Uterus (tissue), 4 donors: ENCODE measurements around the gene OR1I1. TPM values are rescaled to one million over a fixed set of nuclear protein-coding genes. Genes with fewer than 3 reads are reported as not detected.

Source experiments
- DNase-seq, 2 donors: peaks; one replicate each; pipeline ENCODE4 v3.0.0-alpha.2; 2019 to 2020
- H3K27ac ChIP-seq, 2 donors: fragments of 200-600 bp; sonication (generic); 1 replicate in 1 of 2; 2 replicates in 1 of 2; pipeline ENCODE4 v1.5.1; 2016 to 2018
- H3K27me3 ChIP-seq, 2 donors: fragments of 200-600 bp; sonication (generic); one replicate each; pipeline ENCODE4 v1.5.1; 2018 to 2019; ENCODE audit warnings: control low read depth in 1 of 2
- H3K36me3 ChIP-seq, 2 donors: fragments of 200-600 bp; sonication (generic); one replicate each; pipeline ENCODE4 v1.5.1; 2019; ENCODE audit warnings: control low read depth in 1 of 2
- H3K4me1 ChIP-seq, 2 donors: fragments of 200-600 bp; sonication (generic); one replicate each; pipeline ENCODE4 v1.5.1; 2018 to 2019; ENCODE audit warnings: control low read depth in 1 of 2
- H3K4me3 ChIP-seq, 2 donors: fragments of 200-600 bp; sonication (generic); 1 replicate in 1 of 2; 2 replicates in 1 of 2; pipeline ENCODE4 v1.5.1; 2018 to 2019; ENCODE audit warnings: mild to moderate bottlenecking in 1 of 2
- H3K9me3 ChIP-seq, 2 donors: fragments of 200-600 bp; sonication (generic); one replicate each; pipeline ENCODE4 v1.5.1; 2019; ENCODE audit warnings: control low read depth in 1 of 2
- POLR2A ChIP-seq, 2 donors: fragments of 450-650 bp; IDR thresholded peaks; one replicate each; pipeline ENCODE4 v1.6.1; 2016; ENCODE audit warnings: antibody characterized with exemption in 2 of 2, mild to moderate bottlenecking in 1 of 2, moderate library complexity in 1 of 2
- intact Hi-C: fragments of 100-400 bp; cut with DNase I; formaldehyde crosslinking; loops from one replicate; pipeline ENCODE4 v1.15.1; 2023; ENCODE audit warnings: low total_unique reads
- total RNA-seq, 4 donors: library from RNA; depleted of rRNA in 3 of 4; stranded (reverse); fragments of >200 nt in 3 of 4; gene quantifications; one replicate each; pipeline versions ENCODE4 v1.1.0 to v1.2.4, GENCODE V29; 2014 to 2023
- TF ChIP-seq, protein P1 (sequence below), 4 experiments: fragments of 200-600 bp in 2 of 4; fragments of 450-650 bp in 2 of 4; sonication (generic) in 2 of 4; IDR thresholded peaks; one replicate each; pipeline ENCODE4 v1.5.1; 2016 to 2019; ENCODE audit warnings: antibody characterized with exemption in 4 of 4, mild to moderate bottlenecking in 2 of 4, moderate library complexity in 1 of 4
- donor health status: DM: yes; HTN: yes; CAD: no.

Gene OR1I1
- total RNA-seq, 4 donors from 2014 or later, result not detected

DNA sequence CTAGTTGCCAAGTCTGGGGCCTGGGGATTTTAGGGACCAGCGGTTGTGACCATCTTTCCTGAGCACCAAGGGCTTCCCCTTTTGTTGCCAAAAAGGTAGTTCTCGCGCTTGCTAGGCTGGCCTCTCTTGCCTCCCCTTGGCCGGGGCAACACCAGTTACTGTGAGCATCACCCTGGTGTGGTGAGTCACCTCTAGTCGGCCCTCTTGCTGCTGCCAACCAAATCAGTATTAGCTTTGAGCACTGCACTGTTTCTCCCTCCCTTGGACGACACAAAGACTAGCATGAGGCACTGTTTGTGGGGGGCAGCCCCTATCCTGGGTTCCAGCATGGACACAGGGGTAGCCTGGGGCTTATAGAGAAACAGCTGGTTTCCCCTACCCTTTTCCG is 32.1 kb downstream of the OR1I1 start:
- Histone ChIP-seq H3K9me3 (no peaks in the 10 kb centered on the region), H3K27ac (peak overlapping the region in 1 of 2 donors; percentile 31), H3K36me3 (no peaks in the 10 kb centered on the region), H3K4me3 (no peak overlapping the region), H3K4me1 (no peaks in the 10 kb centered on the region), H3K27me3 (no peaks in the 10 kb centered on the region)
- DNase-seq, result no peak
- TF ChIP-seq, protein P1, sequence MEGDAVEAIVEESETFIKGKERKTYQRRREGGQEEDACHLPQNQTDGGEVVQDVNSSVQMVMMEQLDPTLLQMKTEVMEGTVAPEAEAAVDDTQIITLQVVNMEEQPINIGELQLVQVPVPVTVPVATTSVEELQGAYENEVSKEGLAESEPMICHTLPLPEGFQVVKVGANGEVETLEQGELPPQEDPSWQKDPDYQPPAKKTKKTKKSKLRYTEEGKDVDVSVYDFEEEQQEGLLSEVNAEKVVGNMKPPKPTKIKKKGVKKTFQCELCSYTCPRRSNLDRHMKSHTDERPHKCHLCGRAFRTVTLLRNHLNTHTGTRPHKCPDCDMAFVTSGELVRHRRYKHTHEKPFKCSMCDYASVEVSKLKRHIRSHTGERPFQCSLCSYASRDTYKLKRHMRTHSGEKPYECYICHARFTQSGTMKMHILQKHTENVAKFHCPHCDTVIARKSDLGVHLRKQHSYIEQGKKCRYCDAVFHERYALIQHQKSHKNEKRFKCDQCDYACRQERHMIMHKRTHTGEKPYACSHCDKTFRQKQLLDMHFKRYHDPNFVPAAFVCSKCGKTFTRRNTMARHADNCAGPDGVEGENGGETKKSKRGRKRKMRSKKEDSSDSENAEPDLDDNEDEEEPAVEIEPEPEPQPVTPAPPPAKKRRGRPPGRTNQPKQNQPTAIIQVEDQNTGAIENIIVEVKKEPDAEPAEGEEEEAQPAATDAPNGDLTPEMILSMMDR (IDR thresholded peaks at IDR 0.05), result no peak
- TF ChIP-seq POLR2A (IDR thresholded peaks at IDR 0.05), result no peak
- intact Hi-C loops, result no loop called here

DNA sequence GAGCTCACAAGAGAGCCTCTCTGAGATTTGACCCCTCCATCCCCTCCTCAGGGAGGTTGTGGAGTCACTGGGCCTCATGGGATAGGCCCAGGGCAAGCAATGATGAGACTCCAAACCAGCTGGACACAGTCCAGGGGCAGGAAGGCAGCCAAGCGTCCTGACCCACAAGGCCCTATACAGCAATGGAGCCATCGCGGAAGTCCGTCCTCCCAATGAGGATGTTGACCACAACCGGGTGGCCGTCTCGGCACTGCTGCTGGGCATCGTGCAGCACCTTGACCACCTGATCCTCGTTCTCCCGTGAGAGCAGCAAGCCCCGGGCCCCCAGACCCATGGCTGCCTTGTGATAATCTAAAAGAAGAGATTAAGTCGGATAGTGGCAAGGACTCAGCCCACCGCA is 33.1 kb downstream of the OR1I1 start:
- Histone ChIP-seq H3K4me1 (no peaks in the 10 kb centered on the region), H3K9me3 (no peaks in the 10 kb centered on the region), H3K36me3 (no peaks in the 10 kb centered on the region), H3K27ac (peak overlapping the region; percentile 31 to 51), H3K27me3 (no peaks in the 10 kb centered on the region), H3K4me3 (no peak overlapping the region)
- intact Hi-C loops, result no loop called here
- peak; percentile 67 to 77 for DNase-seq
- TF ChIP-seq, protein P1 (IDR thresholded peaks at IDR 0.05), result no peak
- TF ChIP-seq POLR2A (IDR thresholded peaks at IDR 0.05), result no peak

DNA sequence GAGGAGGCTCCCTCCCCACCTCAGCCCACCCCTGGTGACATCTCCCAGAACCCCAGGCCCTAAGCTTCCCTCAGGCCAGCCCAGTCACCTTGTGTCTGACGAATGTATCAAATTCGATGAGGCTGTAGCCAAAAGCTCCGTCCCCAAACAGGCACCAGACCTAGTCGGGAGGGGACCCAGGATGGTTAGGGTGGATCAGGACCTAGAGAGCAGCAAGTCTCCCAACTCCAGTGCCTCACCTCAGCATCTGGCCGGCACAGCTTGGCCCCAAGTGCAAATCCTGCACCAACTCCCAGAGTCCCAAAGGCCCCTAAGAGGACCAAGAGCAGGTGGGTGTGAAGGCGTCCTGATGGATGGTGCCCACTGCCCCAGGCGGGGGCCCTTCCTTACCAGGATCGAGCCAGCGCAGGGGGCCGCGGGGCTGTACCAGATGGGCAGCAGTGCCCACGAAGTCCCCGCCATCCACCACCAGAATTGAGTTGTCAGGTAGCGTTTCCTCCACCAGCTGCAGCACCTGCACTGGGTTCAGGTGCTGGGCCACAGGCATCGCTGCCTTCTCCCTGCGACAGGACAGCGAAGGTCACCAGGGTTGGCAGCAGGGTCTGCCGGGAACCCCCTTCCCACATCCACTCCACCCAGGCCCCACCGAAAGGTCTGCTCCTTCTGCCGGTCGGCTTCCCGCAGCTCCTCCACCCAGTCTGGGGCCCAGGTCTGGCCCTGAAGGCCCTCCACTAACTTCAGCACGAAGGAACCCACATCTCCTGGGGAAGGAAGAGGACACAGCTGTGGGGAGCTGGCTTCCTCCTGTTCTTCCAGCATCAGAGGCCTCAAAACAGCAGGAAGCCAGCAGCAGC is 34.0 kb downstream of the OR1I1 start:
- no peak for DNase-seq
- no peaks in the 10 kb centered on the region for H3K27me3 ChIP-seq
- intact Hi-C loops, result no loop called here
- no peaks in the 10 kb centered on the region for H3K36me3 ChIP-seq
- no peaks in the 10 kb centered on the region for H3K9me3 ChIP-seq
- no peaks in the 10 kb centered on the region for H3K4me1 ChIP-seq
- H3K4me3 ChIP-seq, result no peak overlapping the region
- H3K27ac ChIP-seq, result peak overlapping the region in 1 of 2 donors; percentile 31
- no peak for TF ChIP-seq POLR2A (IDR thresholded peaks at IDR 0.05)
- TF ChIP-seq, protein P1 (IDR thresholded peaks at IDR 0.05), result no peak

DNA sequence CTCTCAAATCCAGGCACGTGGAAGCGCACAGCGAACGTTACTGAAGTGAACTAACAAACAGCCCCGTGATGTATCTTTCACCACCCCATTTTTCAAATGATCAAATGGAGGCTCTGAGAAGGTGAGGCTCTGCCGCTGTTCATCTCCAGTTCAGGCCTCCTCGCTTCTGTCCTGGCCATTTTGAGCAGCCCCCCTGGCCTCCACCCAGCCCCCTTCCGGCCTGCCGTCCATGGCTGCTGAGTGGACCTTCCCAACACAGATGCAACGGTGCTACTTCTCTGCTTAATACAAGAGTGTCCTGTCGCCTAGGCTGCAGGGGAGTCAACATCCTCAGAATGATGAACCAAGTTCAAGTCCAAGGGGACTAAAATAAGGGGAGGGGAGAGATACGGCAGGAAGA is 34.8 kb downstream of the OR1I1 start:
- TF ChIP-seq POLR2A (IDR thresholded peaks at IDR 0.05), result no peak
- TF ChIP-seq, protein P1 (IDR thresholded peaks at IDR 0.05), result no peak
- no peak for DNase-seq
- Histone ChIP-seq H3K4me3 (no peak overlapping the region), H3K9me3 (no peaks in the 10 kb centered on the region), H3K27ac (no peak overlapping the region), H3K4me1 (no peaks in the 10 kb centered on the region), H3K27me3 (no peaks in the 10 kb centered on the region), H3K36me3 (no peaks in the 10 kb centered on the region)
- intact Hi-C loops, result no loop called here

DNA sequence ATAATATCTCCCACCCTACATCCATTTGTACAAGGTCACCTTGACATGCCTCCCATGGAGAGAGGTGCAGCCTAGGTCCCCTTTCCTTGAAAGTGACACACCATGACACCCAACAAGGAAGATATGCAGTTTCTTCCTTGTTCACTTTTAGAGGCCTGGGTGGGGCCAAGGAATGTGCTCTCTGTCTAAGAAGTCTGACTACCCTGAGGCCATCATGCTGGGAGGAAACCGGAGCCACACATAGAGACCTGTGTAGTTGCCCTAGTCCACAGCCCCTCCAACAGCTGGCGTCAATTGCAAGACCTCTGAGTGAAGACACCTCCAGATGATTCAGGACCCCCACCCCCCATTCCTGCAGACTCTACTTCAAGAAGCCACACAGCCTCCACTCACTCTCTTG is 36.2 kb downstream of the OR1I1 start:
- Histone ChIP-seq H3K27me3 (no peaks in the 10 kb centered on the region), H3K4me3 (no peak overlapping the region), H3K4me1 (no peaks in the 10 kb centered on the region), H3K9me3 (no peaks in the 10 kb centered on the region), H3K36me3 (no peaks in the 10 kb centered on the region), H3K27ac (no peak overlapping the region)
- TF ChIP-seq, protein P1 (IDR thresholded peaks at IDR 0.05), result no peak
- no peak for TF ChIP-seq POLR2A (IDR thresholded peaks at IDR 0.05)
- DNase-seq, result no peak
- intact Hi-C loops, result no loop called here
